GM10847 (cell line): ENCODE data around the gene GLA.
A peak's percentile ranks its signal among the peaks of the same experiment; 100 is the strongest.

Source experiments
- POLR2A ChIP-seq: IDR thresholded peaks from 2 replicates; pipeline ENCODE4 v1.6.1; 2011; ENCODE audit not compliant: insufficient read length; ENCODE audit errors: extremely low read depth

Gene GLA

GRCh38 chrX:101411984-101412383 is 4.3 kb upstream of the GLA start:
- TF ChIP-seq POLR2A, result no peak

GRCh38 chrX:101410461-101410860 is 2.7 kb upstream of the GLA start:
- no peak for TF ChIP-seq POLR2A

- TF ChIP-seq POLR2A, result no peak
Measured at GRCh38 chrX:101409043-101409442, 1.3 kb upstream of the GLA start.

- TF ChIP-seq POLR2A, result no peak
Measured at GRCh38 chrX:101408532-101408841, 762 bp upstream of the GLA start.

GRCh38 chrX:101407167-101407747 is 468 bp downstream of the GLA start:
- no peak for TF ChIP-seq POLR2A

GRCh38 chrX:101399825-101400224 is 7.9 kb downstream of the GLA start:
- no peak for TF ChIP-seq POLR2A

GRCh38 chrX:101398694-101399093 is 9.0 kb downstream of the GLA start:
- no peak for TF ChIP-seq POLR2A

GRCh38 chrX:101397779-101398178 is 9.9 kb downstream of the GLA start:
- no peak for TF ChIP-seq POLR2A

- TF ChIP-seq POLR2A, result no peak
Measured at GRCh38 chrX:101395789-101396188, 11.9 kb downstream of the GLA start.

GRCh38 chrX:101394372-101394771 is 13.4 kb downstream of the GLA start:
- no peak for TF ChIP-seq POLR2A

- no peak for TF ChIP-seq POLR2A
Measured at GRCh38 chrX:101393530-101394305, 14.0 kb downstream of the GLA start.

GRCh38 chrX:101391831-101392230 is 15.9 kb downstream of the GLA start:
- TF ChIP-seq POLR2A, result no peak

- peak; percentile 89 for TF ChIP-seq POLR2A
Measured at GRCh38 chrX:101390664-101391525, 16.8 kb downstream of the GLA start, which contains the start of gene RPL36A. Gene RPL36A, plus strand, starts transcription at chrX:101391011. Its CDS starts 33 bp downstream, at chrX:101391044.

GRCh38 chrX:101388604-101389003 is 19.1 kb downstream of the GLA start:
- no peak for TF ChIP-seq POLR2A

GRCh38 chrX:101386542-101386885 is 21.2 kb downstream of the GLA start:
- no peak for TF ChIP-seq POLR2A

GRCh38 chrX:101385795-101386541 is 21.8 kb downstream of the GLA start, which contains the start of gene BTK:
Gene BTK, minus strand, starts transcription at chrX:101386191. Its CDS starts 10,907 bp downstream, at chrX:101375284.
- TF ChIP-seq POLR2A, result no peak
